ENCODE results near the gene CSGALNACT2. TPM values are rescaled to one million over a fixed set of nuclear protein-coding genes. Genes with fewer than 3 reads are reported as not detected.

CSGALNACT2 gene
- total RNA-seq, 2 experiments from 2014 or later = 15.3 to 15.5 TPM

DNA sequence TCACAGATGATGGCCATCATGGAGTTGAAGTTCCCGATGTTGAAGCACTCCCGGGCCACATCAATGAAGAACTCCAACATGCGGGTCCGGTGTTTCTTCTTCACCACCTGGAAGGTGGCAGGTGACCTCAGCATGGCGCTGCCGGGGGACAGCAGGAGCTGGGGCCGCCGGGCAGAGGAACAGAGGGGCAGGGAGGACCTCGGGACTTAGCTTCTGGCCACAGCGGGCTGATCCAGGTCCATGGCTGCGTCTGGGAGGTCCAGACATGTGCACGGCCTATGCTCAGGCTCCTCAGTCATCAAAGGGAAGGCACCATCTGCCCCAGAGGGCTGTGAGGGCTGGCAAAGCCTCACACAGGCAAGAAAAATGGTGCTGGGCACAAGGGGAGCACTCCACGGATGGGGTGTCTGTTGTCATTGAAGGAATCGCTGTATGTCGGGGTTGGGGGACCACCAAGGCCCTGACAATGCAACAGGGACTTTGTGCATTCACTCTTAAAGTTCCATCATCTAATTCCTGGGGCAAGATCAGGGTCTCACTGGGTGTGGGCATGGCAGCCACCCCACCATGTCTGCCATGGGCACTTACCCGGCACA, 60.9 kb downstream of the CSGALNACT2 start:
- ATAC-seq (no peak), DNase-seq (no peak)
- Mint-ChIP-seq H3K27me3 (no peaks in the 10 kb centered on the region), H3K27ac (no peak overlapping the region), H3K36me3 (ENCODE audit: low read depth) (no peaks in the 10 kb centered on the region), H3K4me1 (ENCODE audit: low read depth) (no peaks in the 10 kb centered on the region), H3K9me3 (no peaks in the 10 kb centered on the region), H3K4me3 (no peak overlapping the region)
- intact Hi-C loops (cut with micrococcal nuclease) = no loop called here
- ChIA-PET POLR2A (no interaction called here), CTCF (interaction anchor here (1.0 kb wide), 1 partner anchor 10 kb away, joined by 4 read pairs; no protein-coding TSS in a partner anchor)
- TF ChIP-seq, protein P1, sequence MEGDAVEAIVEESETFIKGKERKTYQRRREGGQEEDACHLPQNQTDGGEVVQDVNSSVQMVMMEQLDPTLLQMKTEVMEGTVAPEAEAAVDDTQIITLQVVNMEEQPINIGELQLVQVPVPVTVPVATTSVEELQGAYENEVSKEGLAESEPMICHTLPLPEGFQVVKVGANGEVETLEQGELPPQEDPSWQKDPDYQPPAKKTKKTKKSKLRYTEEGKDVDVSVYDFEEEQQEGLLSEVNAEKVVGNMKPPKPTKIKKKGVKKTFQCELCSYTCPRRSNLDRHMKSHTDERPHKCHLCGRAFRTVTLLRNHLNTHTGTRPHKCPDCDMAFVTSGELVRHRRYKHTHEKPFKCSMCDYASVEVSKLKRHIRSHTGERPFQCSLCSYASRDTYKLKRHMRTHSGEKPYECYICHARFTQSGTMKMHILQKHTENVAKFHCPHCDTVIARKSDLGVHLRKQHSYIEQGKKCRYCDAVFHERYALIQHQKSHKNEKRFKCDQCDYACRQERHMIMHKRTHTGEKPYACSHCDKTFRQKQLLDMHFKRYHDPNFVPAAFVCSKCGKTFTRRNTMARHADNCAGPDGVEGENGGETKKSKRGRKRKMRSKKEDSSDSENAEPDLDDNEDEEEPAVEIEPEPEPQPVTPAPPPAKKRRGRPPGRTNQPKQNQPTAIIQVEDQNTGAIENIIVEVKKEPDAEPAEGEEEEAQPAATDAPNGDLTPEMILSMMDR (IDR thresholded peaks at IDR 0.05) = no peak

DNA sequence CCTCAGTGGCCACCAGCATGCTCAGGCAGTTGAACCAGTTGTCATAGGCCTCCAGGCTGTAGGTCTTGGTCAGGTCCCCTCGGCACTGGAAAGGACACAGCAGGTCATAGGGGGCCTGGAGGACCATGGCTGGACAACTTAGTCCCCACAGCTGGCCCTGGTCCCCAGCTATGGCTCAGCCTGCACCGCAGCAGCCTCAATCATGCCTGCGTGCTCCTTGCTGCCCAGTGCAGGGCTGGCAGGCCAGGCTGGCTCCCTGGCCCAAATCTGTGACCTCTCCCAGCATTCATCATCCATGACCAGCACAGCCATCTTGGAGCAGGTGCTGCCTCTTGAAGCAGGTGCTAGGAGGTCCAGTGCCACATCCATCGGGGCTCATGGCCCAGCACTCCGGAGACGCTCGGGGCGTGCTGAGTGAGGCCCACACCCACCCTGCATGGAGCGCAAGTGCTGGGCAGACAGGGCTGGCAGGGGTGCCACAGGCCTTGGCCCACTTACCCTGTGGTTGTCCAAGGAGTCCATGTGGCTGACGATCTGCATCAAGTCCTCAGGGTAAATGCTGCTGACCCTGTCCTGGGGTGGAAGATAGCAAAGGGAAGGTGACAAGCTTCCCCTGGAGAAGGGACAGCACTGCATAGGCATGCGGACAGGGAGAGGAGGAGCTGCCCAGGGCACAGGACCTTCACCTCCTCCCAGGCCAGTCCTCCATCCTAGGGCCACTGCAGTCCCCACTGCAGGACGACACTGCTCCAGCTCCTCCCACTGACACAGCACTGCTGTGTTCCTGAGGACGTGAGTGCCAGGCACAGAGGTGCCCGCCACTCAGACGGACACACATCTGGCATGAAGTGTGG, 61.7 kb downstream of the CSGALNACT2 start:
- Mint-ChIP-seq H3K27ac (no peak overlapping the region), H3K9me3 (no peaks in the 10 kb centered on the region), H3K4me1 (ENCODE audit: low read depth) (no peaks in the 10 kb centered on the region), H3K27me3 (no peaks in the 10 kb centered on the region), H3K36me3 (ENCODE audit: low read depth) (no peaks in the 10 kb centered on the region), H3K4me3 (no peak overlapping the region)
- ChIA-PET CTCF (no interaction called here), POLR2A (interaction anchor here (0.6 kb wide), 1 partner anchor 35 kb away, joined by 3 read pairs; no protein-coding TSS in a partner anchor)
- DNase-seq = no peak
- ATAC-seq = no peak
- intact Hi-C loops (cut with micrococcal nuclease) = loop anchor here (5.0 to 10.0 kb wide), 2 partner anchors 58 to 265 kb away; no protein-coding TSS in a partner anchor
- TF ChIP-seq, protein P1 (IDR thresholded peaks at IDR 0.05) = no peak

DNA sequence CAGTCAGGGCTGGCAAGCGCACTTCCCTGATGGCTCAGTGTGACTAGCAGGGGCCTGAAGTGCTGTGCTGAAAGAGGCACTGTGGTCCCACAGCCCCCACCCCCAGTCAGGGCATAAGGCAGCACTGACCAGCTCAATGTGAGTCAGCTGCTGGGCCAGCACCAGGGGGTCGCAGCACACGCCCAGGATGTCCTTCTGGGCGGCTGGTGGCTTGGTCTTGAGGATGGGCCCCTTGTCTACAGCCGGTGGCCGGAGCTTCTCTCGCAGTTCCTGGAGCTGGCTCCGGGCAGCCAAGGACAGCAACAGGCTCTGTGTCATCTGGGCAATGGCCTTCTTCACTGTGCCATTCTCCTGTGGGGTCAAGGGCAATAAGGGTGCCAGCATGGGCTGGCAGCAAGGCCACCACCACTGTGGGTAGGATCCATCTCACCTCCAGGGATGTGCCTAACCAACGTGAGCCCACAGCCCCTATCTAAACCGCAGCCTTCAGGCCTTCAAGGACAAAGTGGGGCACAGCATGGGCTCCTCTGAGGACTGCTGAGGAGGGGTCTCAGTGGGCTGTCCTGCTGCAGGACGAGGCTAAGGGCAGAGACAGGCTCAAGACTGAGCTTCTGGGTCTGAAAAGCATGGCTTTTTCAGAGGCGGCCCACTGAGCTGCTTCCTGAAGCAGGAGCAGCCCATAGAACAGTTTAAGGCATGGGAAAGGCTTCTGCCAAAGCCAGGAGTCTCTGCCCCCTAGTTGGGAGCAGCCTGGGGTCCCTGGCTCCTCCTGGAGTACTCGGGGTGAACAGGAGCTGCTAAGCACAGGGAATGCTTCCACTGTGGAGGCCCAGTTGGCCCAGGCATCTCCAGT, 62.5 kb downstream of the CSGALNACT2 start:
- DNase-seq (no peak), ATAC-seq (no peak)
- Mint-ChIP-seq H3K4me1 (ENCODE audit: low read depth) (peaks cover 2% of the 10 kb centered on the region), H3K36me3 (ENCODE audit: low read depth) (no peaks in the 10 kb centered on the region), H3K27me3 (no peaks in the 10 kb centered on the region), H3K9me3 (no peaks in the 10 kb centered on the region), H3K4me3 (no peak overlapping the region), H3K27ac (no peak overlapping the region)
- TF ChIP-seq, protein P1 (IDR thresholded peaks at IDR 0.05) = no peak
- ChIA-PET POLR2A (interaction anchor here (0.6 to 1.1 kb wide), 2 partner anchors 35 to 60 kb away, joined by 3 read pairs; no protein-coding TSS in a partner anchor), CTCF (interaction anchor here (1.1 to 4.7 kb wide), 8 partner anchors 8 to 260 kb away, joined by 4 to 42 read pairs (median 5); no protein-coding TSS in a partner anchor)
- intact Hi-C loops (cut with micrococcal nuclease) = loop anchor here (5.0 to 10.0 kb wide), 2 partner anchors 58 to 264 kb away; no protein-coding TSS in a partner anchor

DNA sequence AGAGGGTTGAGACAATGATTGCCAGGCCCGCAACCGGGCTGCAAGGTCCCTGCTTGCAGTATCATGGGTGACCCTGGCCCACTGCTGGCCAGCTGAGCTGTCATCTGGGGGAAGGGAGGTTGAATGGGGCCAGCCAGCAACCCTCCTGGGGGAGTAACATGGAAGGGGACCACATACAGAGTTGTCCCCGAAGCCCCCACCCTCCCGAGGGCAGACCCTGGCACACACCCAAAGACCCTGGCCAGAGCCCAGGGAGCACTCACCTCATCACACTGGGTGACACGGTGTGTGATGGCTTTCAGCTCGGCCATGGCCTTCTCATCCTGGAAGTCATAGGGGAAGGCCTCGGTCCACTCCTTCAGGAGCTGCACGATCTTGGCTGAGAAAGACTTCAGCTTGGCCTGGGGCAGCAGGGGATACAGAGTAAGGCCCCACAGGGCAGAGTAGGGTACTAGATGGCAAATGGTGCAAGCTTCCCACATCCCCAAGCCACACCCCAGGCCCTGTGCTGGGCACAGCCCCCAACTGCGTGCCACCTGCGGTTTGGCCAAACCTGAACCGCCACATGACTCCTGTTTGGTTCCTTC, 63.4 kb downstream of the CSGALNACT2 start:
- Mint-ChIP-seq H3K27ac (no peak overlapping the region), H3K9me3 (no peaks in the 10 kb centered on the region), H3K27me3 (no peaks in the 10 kb centered on the region), H3K4me3 (peak overlapping the region; percentile 70), H3K36me3 (ENCODE audit: low read depth) (no peaks in the 10 kb centered on the region), H3K4me1 (ENCODE audit: low read depth) (peaks cover 2% of the 10 kb centered on the region)
- TF ChIP-seq, protein P1 (IDR thresholded peaks at IDR 0.05) = no peak
- intact Hi-C loops (cut with micrococcal nuclease) = loop anchor here (5.0 to 10.0 kb wide), 2 partner anchors 59 to 263 kb away; no protein-coding TSS in a partner anchor
- no peak for DNase-seq
- ChIA-PET POLR2A (interaction anchor here (1.0 to 1.1 kb wide), 3 partner anchors 9 to 63 kb away, joined by 3 read pairs; no protein-coding TSS in a partner anchor), CTCF (interaction anchor here (0.6 to 4.7 kb wide), 24 partner anchors 8 to 259 kb away, joined by 3 to 42 read pairs (median 4); no protein-coding TSS in a partner anchor)
- ATAC-seq = no peak

All from activated CD8-positive, alpha-beta T cell treated with anti-CD3 and anti-CD28 coated beads for 36 hours (primary cell).